HepG2 (cell line): Measurements from ENCODE around the gene RBBP9. TPM values are rescaled to one million over a fixed set of nuclear protein-coding genes. Genes with fewer than 3 reads are reported as not detected.

Source experiments
- RBFOX2 ChIP-seq: fragments of 200-400 bp; formaldehyde crosslinking; IDR thresholded peaks from 2 replicates; pipeline ENCODE4 v1.6.1; 2017; ENCODE audit warnings: low read depth, mild to moderate bottlenecking, low read length
- RBM39 ChIP-seq: fragments of 200-400 bp; formaldehyde crosslinking; IDR thresholded peaks from one replicate; pipeline ENCODE4 v1.6.1; 2018; ENCODE audit warnings: antibody characterized with exemption, mild to moderate bottlenecking, low read depth, low read length; ENCODE audit not compliant: poor library complexity, severe bottlenecking
- RELA ChIP-seq: sonication (generic); formaldehyde crosslinking; IDR thresholded peaks from 2 replicates; pipeline ENCODE4 v1.4.0; 2020; ENCODE audit warnings: missing genetic modification reagents
- ZNF570 ChIP-seq: sonication (generic); formaldehyde crosslinking; IDR thresholded peaks from 2 replicates; pipeline ENCODE4 v1.4.0; 2020; ENCODE audit warnings: mild to moderate bottlenecking, missing genetic modification reagents, borderline replicate concordance
- ZNF614 ChIP-seq: IDR thresholded peaks from 2 replicates; pipeline ENCODE4 v1.6.1; 2018; ENCODE audit warnings: missing biosample characterization, missing genetic modification reagents, inconsistent platforms, borderline replicate concordance
- polyA plus RNA-seq, 8 experiments: library from polyadenylated mRNA; depleted of rRNA in 3 of 8; stranded (reverse) in 7 of 8; unstranded in 1 of 8; fragments of >200 nt; fragmentation: Illumina TruSeq in 4 of 8; extraction: Trizol in 4 of 8; gene quantifications; 2 replicates each; pipeline versions ENCODE4 v1.2.1 to v1.2.3, GENCODE V29; 2011 to 2016; ENCODE audit warnings: low read depth in 4 of 8, missing spikeins in 1 of 8, mixed read lengths in 1 of 8; ENCODE audit not compliant: insufficient read depth in 1 of 8
- total RNA-seq, 5 experiments: library from RNA; depleted of rRNA; stranded (reverse); fragments of >200 nt; fragmentation: Illumina TruSeq; extraction: Trizol; gene quantifications; 2 replicates each; pipeline ENCODE4 v1.2.3, GENCODE V29; 2016; ENCODE audit warnings: low read depth in 1 of 5
- TF ChIP-seq, protein P1 (sequence below): sonication (generic); formaldehyde crosslinking; IDR thresholded peaks from 2 replicates; pipeline ENCODE4 v1.5.0; 2020; ENCODE audit warnings: missing genetic modification reagents
- TF ChIP-seq, protein P2 (sequence below): sonication (generic); formaldehyde crosslinking; IDR thresholded peaks from 2 replicates; pipeline ENCODE4 v1.4.0; 2020; ENCODE audit warnings: low read depth, mild to moderate bottlenecking, missing genetic modification reagents
- TF ChIP-seq, protein P3 (sequence below): IDR thresholded peaks from 2 replicates; pipeline ENCODE4 v1.6.1; 2016; ENCODE audit warnings: missing compliant biosample characterization, missing genetic modification reagents, borderline replicate concordance
- TF ChIP-seq, protein P4 (sequence below): sonication (generic); formaldehyde crosslinking; IDR thresholded peaks from 2 replicates; pipeline ENCODE4 v1.8.1; 2023; ENCODE audit warnings: missing genetic modification reagents, inconsistent platforms, borderline replicate concordance

The RBBP9 gene
- total and polyA plus RNA-seq, 2 of the 13 experiments (the other 11 are each of a cell fraction or from before 2014, with no cell fraction given): 28.0 to 56.3 TPM

DNA sequence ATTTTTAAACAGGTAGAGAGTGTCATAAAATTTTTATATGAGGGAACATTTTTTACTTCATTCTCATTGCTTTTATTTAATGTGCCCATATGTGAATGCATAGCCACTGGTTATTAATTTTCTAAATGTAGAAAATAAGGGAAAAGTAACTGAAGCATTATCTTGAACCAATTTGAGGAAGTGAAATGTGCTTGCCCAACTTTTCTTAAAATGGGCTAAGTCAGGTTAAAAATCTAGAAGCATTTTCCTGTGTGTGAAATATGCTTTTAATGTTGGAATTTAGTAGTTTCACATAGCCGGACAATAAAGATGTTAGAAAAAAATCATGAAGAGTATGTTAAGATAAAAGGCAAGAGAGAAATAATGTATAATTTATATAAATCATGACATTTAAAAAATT is 14.5 kb upstream of the RBBP9 start (continued):
- TF ChIP-seq, protein P1, sequence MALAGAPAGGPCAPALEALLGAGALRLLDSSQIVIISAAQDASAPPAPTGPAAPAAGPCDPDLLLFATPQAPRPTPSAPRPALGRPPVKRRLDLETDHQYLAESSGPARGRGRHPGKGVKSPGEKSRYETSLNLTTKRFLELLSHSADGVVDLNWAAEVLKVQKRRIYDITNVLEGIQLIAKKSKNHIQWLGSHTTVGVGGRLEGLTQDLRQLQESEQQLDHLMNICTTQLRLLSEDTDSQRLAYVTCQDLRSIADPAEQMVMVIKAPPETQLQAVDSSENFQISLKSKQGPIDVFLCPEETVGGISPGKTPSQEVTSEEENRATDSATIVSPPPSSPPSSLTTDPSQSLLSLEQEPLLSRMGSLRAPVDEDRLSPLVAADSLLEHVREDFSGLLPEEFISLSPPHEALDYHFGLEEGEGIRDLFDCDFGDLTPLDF (CRISPR knock-in tag): no peak
- no peak for TF ChIP-seq ZNF614
- TF ChIP-seq, protein P2, sequence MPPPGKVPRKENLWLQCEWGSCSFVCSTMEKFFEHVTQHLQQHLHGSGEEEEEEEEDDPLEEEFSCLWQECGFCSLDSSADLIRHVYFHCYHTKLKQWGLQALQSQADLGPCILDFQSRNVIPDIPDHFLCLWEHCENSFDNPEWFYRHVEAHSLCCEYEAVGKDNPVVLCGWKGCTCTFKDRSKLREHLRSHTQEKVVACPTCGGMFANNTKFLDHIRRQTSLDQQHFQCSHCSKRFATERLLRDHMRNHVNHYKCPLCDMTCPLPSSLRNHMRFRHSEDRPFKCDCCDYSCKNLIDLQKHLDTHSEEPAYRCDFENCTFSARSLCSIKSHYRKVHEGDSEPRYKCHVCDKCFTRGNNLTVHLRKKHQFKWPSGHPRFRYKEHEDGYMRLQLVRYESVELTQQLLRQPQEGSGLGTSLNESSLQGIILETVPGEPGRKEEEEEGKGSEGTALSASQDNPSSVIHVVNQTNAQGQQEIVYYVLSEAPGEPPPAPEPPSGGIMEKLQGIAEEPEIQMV (CRISPR knock-in tag): no peak
- TF ChIP-seq, protein P3, sequence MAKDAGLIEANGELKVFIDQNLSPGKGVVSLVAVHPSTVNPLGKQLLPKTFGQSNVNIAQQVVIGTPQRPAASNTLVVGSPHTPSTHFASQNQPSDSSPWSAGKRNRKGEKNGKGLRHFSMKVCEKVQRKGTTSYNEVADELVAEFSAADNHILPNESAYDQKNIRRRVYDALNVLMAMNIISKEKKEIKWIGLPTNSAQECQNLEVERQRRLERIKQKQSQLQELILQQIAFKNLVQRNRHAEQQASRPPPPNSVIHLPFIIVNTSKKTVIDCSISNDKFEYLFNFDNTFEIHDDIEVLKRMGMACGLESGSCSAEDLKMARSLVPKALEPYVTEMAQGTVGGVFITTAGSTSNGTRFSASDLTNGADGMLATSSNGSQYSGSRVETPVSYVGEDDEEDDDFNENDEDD: no peak
- TF ChIP-seq RBFOX2: no peak
- no peak for TF ChIP-seq ZNF570 (CRISPR knock-in tag)
- no peak for TF ChIP-seq RELA (CRISPR knock-in tag)
- TF ChIP-seq, protein P4, sequence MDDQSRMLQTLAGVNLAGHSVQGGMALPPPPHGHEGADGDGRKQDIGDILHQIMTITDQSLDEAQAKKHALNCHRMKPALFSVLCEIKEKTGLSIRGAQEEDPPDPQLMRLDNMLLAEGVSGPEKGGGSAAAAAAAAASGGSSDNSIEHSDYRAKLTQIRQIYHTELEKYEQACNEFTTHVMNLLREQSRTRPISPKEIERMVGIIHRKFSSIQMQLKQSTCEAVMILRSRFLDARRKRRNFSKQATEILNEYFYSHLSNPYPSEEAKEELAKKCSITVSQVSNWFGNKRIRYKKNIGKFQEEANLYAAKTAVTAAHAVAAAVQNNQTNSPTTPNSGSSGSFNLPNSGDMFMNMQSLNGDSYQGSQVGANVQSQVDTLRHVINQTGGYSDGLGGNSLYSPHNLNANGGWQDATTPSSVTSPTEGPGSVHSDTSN: no peak
- no peak for TF ChIP-seq RBM39
